ENCODE results near the gene RUBCNL. TPM values are rescaled to one million over a fixed set of nuclear protein-coding genes. Genes with fewer than 3 reads are reported as not detected.

Gene RUBCNL
- total RNA-seq, 1 experiment from 2014 or later: 0.37 TPM

DNA sequence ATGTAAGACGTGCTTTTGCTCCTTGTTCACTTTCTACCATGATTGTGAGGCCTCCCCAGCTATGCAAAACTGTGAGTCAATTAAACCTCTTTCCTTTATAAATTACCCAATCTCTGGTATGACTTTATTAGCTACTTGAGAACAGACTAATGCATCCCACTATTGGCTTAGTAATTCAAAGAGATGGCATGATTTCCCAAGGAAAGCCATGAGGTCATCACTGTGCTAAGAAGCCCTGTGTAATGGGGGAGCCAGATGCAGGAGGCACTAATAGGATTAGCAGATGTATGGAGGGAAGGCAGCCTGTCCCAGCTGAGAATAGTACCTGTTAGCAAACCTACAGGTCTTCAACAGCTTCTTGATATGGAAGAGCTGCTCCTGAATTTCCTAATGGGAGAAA is 38.1 kb downstream of the RUBCNL start:
- Histone ChIP-seq H3K4me1 (replicated peaks; ENCODE audit: insufficient read depth) (no peaks in the 10 kb centered on the region), H3K27me3 (ENCODE audit: insufficient read depth, low read depth) (peaks cover 32% of the 10 kb centered on the region), H3K4me2 (no peak overlapping the region), H3F3A (ENCODE audit: insufficient read depth, low read depth) (no peaks in the 10 kb centered on the region), H3K79me2 (ENCODE audit: low read depth) (no peaks in the 10 kb centered on the region), H3K9me3 (ENCODE audit: insufficient read depth, low read depth) (no peaks in the 10 kb centered on the region; the same call in 1 of the 2 replicates), H3K27ac (no peak overlapping the region), H3K9me2 (ENCODE audit: insufficient read depth) (no peaks in the 10 kb centered on the region), H4K20me1 (ENCODE audit: insufficient read depth) (no peaks in the 10 kb centered on the region), H3K4me3 (no peak overlapping the region), H2AFZ (no peak overlapping the region; the same call in 1 of the 2 replicates), H3K36me3 (ENCODE audit: low read depth) (no peaks in the 10 kb centered on the region)
- DNase-seq: no peak
- no TSS peak for BruUV-seq (replicated peaks)
- intact Hi-C loops (cut with micrococcal nuclease; ENCODE audit: unreplicated experiment): no loop called here
- CTCF ChIA-PET: no interaction called here
- POLR2A ChIA-PET (ENCODE audit: unreplicated experiment): no interaction called here
- TF ChIP-seq, protein P1, sequence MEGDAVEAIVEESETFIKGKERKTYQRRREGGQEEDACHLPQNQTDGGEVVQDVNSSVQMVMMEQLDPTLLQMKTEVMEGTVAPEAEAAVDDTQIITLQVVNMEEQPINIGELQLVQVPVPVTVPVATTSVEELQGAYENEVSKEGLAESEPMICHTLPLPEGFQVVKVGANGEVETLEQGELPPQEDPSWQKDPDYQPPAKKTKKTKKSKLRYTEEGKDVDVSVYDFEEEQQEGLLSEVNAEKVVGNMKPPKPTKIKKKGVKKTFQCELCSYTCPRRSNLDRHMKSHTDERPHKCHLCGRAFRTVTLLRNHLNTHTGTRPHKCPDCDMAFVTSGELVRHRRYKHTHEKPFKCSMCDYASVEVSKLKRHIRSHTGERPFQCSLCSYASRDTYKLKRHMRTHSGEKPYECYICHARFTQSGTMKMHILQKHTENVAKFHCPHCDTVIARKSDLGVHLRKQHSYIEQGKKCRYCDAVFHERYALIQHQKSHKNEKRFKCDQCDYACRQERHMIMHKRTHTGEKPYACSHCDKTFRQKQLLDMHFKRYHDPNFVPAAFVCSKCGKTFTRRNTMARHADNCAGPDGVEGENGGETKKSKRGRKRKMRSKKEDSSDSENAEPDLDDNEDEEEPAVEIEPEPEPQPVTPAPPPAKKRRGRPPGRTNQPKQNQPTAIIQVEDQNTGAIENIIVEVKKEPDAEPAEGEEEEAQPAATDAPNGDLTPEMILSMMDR (conservative IDR thresholded peaks at IDR 0.05): no peak
- no peak for TF ChIP-seq EZH2 (IDR thresholded peaks at IDR 0.05; ENCODE audit: low read depth)

DNA sequence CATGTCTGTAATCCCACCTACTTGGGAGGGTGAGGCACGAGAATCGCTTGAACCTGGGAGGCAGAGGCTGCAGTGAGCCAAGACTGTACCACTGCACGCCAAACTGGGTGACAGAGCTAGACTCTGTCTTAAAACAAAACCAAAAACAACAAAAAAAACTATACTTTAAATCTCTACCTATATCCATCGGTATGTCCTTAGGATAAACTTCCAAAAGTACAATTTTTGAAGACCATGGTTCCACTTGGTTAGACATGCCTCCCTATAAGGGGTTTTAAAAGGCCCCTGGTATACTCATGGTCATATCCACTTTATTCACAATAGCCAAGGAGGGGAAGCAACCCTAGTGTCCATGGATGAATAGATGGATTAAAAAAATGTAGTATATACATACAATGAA is 39.8 kb downstream of the RUBCNL start:
- Histone ChIP-seq H2AFZ (no peak overlapping the region), H3F3A (ENCODE audit: insufficient read depth, low read depth) (no peaks in the 10 kb centered on the region), H3K27me3 (ENCODE audit: insufficient read depth, low read depth) (peaks cover 40% of the 10 kb centered on the region), H3K4me2 (no peak overlapping the region), H3K4me3 (no peak overlapping the region), H3K27ac (no peak overlapping the region), H3K9me2 (ENCODE audit: insufficient read depth) (no peaks in the 10 kb centered on the region), H3K9me3 (ENCODE audit: insufficient read depth, low read depth) (no peaks in the 10 kb centered on the region), H3K4me1 (replicated peaks; ENCODE audit: insufficient read depth) (no peaks in the 10 kb centered on the region), H3K36me3 (ENCODE audit: low read depth) (no peaks in the 10 kb centered on the region), H3K79me2 (ENCODE audit: low read depth) (no peaks in the 10 kb centered on the region), H4K20me1 (ENCODE audit: insufficient read depth) (no peaks in the 10 kb centered on the region)
- no TSS peak for BruUV-seq (replicated peaks)
- DNase-seq: no peak
- no peak for TF ChIP-seq EZH2 (IDR thresholded peaks at IDR 0.05; ENCODE audit: low read depth)
- TF ChIP-seq, protein P1 (conservative IDR thresholded peaks at IDR 0.05): no peak
- intact Hi-C loops (cut with micrococcal nuclease; ENCODE audit: unreplicated experiment): no loop called here
- ChIA-PET CTCF (no interaction called here), POLR2A (ENCODE audit: unreplicated experiment) (no interaction called here)

DNA sequence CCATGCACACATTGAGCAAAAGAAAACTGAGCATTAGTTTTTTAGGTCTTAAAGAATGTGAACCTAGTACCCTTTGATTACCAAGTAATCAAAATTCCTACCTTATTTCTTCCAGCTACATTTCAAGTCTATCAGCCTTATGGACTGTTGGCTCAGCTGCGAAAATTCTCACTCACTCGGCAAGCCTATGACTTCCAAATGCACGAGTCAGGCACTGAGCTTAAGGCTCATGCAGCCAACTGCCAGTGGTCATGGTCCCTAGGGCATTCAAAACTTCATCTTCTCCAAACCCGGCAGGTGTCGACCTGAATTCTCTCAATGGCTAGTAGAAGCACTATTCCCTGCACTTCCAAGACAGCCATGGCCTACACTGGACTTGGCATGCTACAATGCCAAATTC is 41.2 kb downstream of the RUBCNL start:
- DNase-seq: no peak
- H4K20me1 ChIP-seq (ENCODE audit: insufficient read depth): no peaks in the 10 kb centered on the region
- H3K4me2 ChIP-seq: no peak overlapping the region
- H3K4me1 ChIP-seq (replicated peaks; ENCODE audit: insufficient read depth): no peaks in the 10 kb centered on the region
- ChIA-PET CTCF (no interaction called here), POLR2A (ENCODE audit: unreplicated experiment) (no interaction called here)
- H3K27ac ChIP-seq: no peak overlapping the region
- H3K9me2 ChIP-seq (ENCODE audit: insufficient read depth): no peaks in the 10 kb centered on the region
- no peak overlapping the region for H3K4me3 ChIP-seq
- no peaks in the 10 kb centered on the region for H3F3A ChIP-seq (ENCODE audit: insufficient read depth, low read depth)
- intact Hi-C loops (cut with micrococcal nuclease; ENCODE audit: unreplicated experiment): no loop called here
- no peaks in the 10 kb centered on the region for H3K36me3 ChIP-seq (ENCODE audit: low read depth)
- H3K9me3 ChIP-seq (ENCODE audit: insufficient read depth, low read depth): no peaks in the 10 kb centered on the region
- H2AFZ ChIP-seq: no peak overlapping the region
- peaks cover 40% of the 10 kb centered on the region for H3K27me3 ChIP-seq (ENCODE audit: insufficient read depth, low read depth)
- TF ChIP-seq, protein P1 (conservative IDR thresholded peaks at IDR 0.05): no peak
- TF ChIP-seq EZH2 (IDR thresholded peaks at IDR 0.05; ENCODE audit: low read depth): no peak
- BruUV-seq (replicated peaks): no TSS peak
- no peaks in the 10 kb centered on the region for H3K79me2 ChIP-seq (ENCODE audit: low read depth)
